Stimulated activated naive B cell treated with anti-CD40 and anti-IgM and Interleukin-4, amounts not matched to agents 10 μg/mL and 1 μg/mL and 100 μg/mL, for 72 hours (primary cell): ENCODE measurements around the gene NDUFAF2.
"Not testable (repeated sequence)": the region's sequence is repeated elsewhere in the genome, so short reads cannot be mapped to it uniquely, and the experiment has no call there.

ENCODE experiments used
- ATAC-seq, 2 donors: fragments of 150-1000 bp; cut with Tn5 transposase; replicated peaks; 2 replicates each; pipeline ENCODE4 v1.10.0; 2021; ENCODE audit warnings: moderate library complexity in 1 of 2
- DNase-seq: peaks from one replicate; pipeline ENCODE4 v3.0.0; 2021
- H3K27ac Mint-ChIP-seq: one replicate; pipeline ENCODE4 v1.8.0; 2022; ENCODE audit warnings: mild to moderate bottlenecking, mixed read lengths
- H3K27me3 Mint-ChIP-seq, 2 donors: one replicate each; pipeline ENCODE4 v1.8.0; 2022; ENCODE audit warnings: mixed read lengths in 2 of 2
- H3K36me3 Mint-ChIP-seq, 2 donors: one replicate each; pipeline ENCODE4 v1.8.0; 2022; ENCODE audit warnings: mixed read lengths in 2 of 2, mild to moderate bottlenecking in 1 of 2
- H3K4me1 Mint-ChIP-seq, 2 donors: one replicate each; pipeline ENCODE4 v1.8.0; 2022; ENCODE audit warnings: mixed read lengths in 2 of 2, mild to moderate bottlenecking in 1 of 2
- H3K4me3 Mint-ChIP-seq, 2 donors: one replicate each; pipeline ENCODE4 v1.8.0; 2022; ENCODE audit warnings: mild to moderate bottlenecking in 2 of 2, mixed read lengths in 2 of 2, moderate library complexity in 1 of 2
- H3K9me3 Mint-ChIP-seq, 2 donors: one replicate each; pipeline ENCODE4 v1.8.0; 2022; ENCODE audit warnings: mixed read lengths in 2 of 2, mild to moderate bottlenecking in 1 of 2

NDUFAF2 gene

DNA sequence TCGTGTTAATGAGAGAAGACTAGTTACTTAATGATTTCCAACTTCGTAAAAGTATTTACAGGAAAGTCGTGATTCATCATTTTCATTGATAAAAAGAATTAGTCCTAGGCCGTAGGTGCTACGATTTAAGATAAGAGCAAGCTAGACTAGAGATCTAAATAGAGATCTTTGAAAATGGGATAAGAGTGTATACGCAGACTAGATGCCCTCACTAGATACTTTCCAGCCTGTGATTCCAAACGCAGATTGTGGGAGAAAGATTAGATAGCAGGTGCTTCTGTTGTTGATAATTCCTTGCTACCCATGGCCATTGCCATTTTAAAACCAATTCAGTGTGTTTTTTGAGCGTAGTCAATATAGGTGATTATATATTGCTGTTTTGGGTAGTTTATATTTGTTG lies 223.9 kb downstream of the NDUFAF2 start:
- Mint-ChIP-seq H3K4me1 (peaks cover 5 to 9% of the 10 kb centered on the region in 2 donors), H3K4me3 (no peak overlapping the region), H3K9me3 (no peaks in the 10 kb centered on the region), H3K36me3 (no peaks in the 10 kb centered on the region), H3K27ac (no peak overlapping the region), H3K27me3 (no peaks in the 10 kb centered on the region)
- DNase-seq (no peak), ATAC-seq (no peak)

DNA sequence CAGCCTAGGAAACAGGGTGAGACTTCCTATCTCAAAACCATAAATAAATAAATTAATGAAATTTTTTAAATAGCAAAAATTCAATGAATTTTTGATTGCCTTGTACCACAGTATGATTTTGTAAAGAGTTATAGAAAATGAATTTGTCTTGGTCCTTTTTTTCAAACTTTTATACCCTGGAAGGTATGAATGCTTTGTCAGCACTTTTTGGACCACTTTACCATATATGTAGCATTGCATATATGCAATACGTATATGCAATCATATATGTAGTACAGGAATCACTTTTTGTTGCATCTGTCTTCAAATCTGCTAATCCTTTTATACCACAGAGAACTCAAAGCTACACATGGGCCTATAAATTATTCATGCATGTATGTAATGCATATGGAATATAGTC lies 226.5 kb downstream of the NDUFAF2 start:
- DNase-seq = no peak
- no peak overlapping the region for H3K4me3 Mint-ChIP-seq
- H3K36me3 Mint-ChIP-seq = no peaks in the 10 kb centered on the region
- no peaks in the 10 kb centered on the region for H3K9me3 Mint-ChIP-seq
- H3K27ac Mint-ChIP-seq = no peak overlapping the region
- peaks cover 2 to 5% of the 10 kb centered on the region in 2 donors for H3K4me1 Mint-ChIP-seq
- no peaks in the 10 kb centered on the region for H3K27me3 Mint-ChIP-seq
- ATAC-seq = no peak

DNA sequence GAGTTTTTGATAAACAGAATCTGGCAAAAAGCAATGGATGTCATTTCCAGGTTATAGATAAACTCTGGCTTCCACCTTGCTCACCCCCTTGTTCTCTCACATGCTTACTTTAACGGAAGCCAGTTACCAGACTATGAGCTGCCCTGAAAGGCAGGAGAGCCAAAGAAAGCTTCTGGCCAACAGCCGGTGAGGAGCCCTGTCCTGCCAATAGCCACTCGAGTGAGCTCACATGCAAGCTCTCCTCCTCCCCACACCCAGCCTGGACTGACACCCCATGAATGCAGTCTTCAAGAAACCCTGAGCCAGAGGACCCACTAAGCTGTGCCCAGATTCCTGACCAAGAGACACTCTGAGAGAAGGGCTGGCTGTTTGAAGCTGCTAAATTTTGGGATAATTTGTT lies 231.6 kb downstream of the NDUFAF2 start:
- no peaks in the 10 kb centered on the region for H3K36me3 Mint-ChIP-seq
- DNase-seq (no peak), ATAC-seq (no peak)
- no peak overlapping the region for H3K27ac Mint-ChIP-seq
- H3K27me3 Mint-ChIP-seq = no peaks in the 10 kb centered on the region
- no peak overlapping the region for H3K4me3 Mint-ChIP-seq
- H3K9me3 Mint-ChIP-seq = peaks cover 0 to 3% of the 10 kb centered on the region in 2 donors
- H3K4me1 Mint-ChIP-seq = peaks cover 14 to 30% of the 10 kb centered on the region in 2 donors

GRCh38 chr5:61177070-61177469 lies 232.1 kb downstream of the NDUFAF2 start:
- Mint-ChIP-seq H3K9me3 (peaks cover 0 to 3% of the 10 kb centered on the region in 2 donors), H3K27me3 (no peaks in the 10 kb centered on the region), H3K4me1 (peaks cover 14 to 31% of the 10 kb centered on the region in 2 donors), H3K36me3 (no peaks in the 10 kb centered on the region), H3K4me3 (no peak overlapping the region), H3K27ac (no peak overlapping the region)
- ATAC-seq (peak in 1 of 2 donors; percentile 14), DNase-seq (no peak)

- H3K9me3 Mint-ChIP-seq = peaks cover 0 to 3% of the 10 kb centered on the region in 2 donors
- H3K4me1 Mint-ChIP-seq = peaks cover 14 to 34% of the 10 kb centered on the region in 2 donors
- no peaks in the 10 kb centered on the region for H3K36me3 Mint-ChIP-seq
These were observed 232.7 kb downstream of the NDUFAF2 start for GRCh38 chr5:61177716-61178115.

GRCh38 chr5:61178702-61179101 lies 233.7 kb downstream of the NDUFAF2 start:
- no peak for DNase-seq
- Mint-ChIP-seq H3K36me3 (no peaks in the 10 kb centered on the region), H3K9me3 (peaks cover 0 to 3% of the 10 kb centered on the region in 2 donors), H3K27me3 (no peaks in the 10 kb centered on the region), H3K4me3 (no peak overlapping the region), H3K4me1 (peaks cover 14 to 36% of the 10 kb centered on the region in 2 donors), H3K27ac (no peak overlapping the region)
- ATAC-seq = no peak

More at GRCh38 chr5:61177716-61178115, 232.7 kb downstream of the NDUFAF2 start:
- DNase-seq (no peak), ATAC-seq (peak; percentile 81 to 93)
- no peaks in the 10 kb centered on the region for H3K27me3 Mint-ChIP-seq
- H3K4me3 Mint-ChIP-seq = no peak overlapping the region
- peak overlapping the region; percentile 60 for H3K27ac Mint-ChIP-seq

GRCh38 chr5:61180886-61181285 lies 235.9 kb downstream of the NDUFAF2 start:
- H3K4me3 Mint-ChIP-seq = peak overlapping the region in 1 of 2 donors; percentile 35
- peaks cover 0 to 3% of the 10 kb centered on the region in 2 donors for H3K9me3 Mint-ChIP-seq
- H3K27me3 Mint-ChIP-seq = no peaks in the 10 kb centered on the region
- no peak for DNase-seq
- H3K27ac Mint-ChIP-seq = no peak overlapping the region
- H3K36me3 Mint-ChIP-seq = no peaks in the 10 kb centered on the region
- ATAC-seq = no peak
- H3K4me1 Mint-ChIP-seq = peaks cover 14 to 36% of the 10 kb centered on the region in 2 donors

- Mint-ChIP-seq H3K9me3 (peaks cover 9 to 11% of the 10 kb centered on the region in 2 donors), H3K36me3 (peaks cover 4 to 8% of the 10 kb centered on the region in 2 donors), H3K4me3 (no peak overlapping the region), H3K4me1 (peaks cover 18 to 42% of the 10 kb centered on the region in 2 donors), H3K27me3 (peaks cover 0 to 4% of the 10 kb centered on the region in 2 donors), H3K27ac (no peak overlapping the region)
- no peak for DNase-seq
- no peak for ATAC-seq
These were observed 237.4 kb downstream of the NDUFAF2 start for GRCh38 chr5:61182449-61182848.

- no peak for DNase-seq
- ATAC-seq = no peak
- Mint-ChIP-seq H3K4me1 (peaks cover 9 to 32% of the 10 kb centered on the region in 2 donors), H3K36me3 (peaks cover 4 to 8% of the 10 kb centered on the region in 2 donors), H3K27ac (no peak overlapping the region), H3K4me3 (no peak overlapping the region), H3K9me3 (peaks cover 9 to 14% of the 10 kb centered on the region in 2 donors), H3K27me3 (peaks cover 0 to 4% of the 10 kb centered on the region in 2 donors)
These were observed 238.5 kb downstream of the NDUFAF2 start for GRCh38 chr5:61183538-61183937.

DNA sequence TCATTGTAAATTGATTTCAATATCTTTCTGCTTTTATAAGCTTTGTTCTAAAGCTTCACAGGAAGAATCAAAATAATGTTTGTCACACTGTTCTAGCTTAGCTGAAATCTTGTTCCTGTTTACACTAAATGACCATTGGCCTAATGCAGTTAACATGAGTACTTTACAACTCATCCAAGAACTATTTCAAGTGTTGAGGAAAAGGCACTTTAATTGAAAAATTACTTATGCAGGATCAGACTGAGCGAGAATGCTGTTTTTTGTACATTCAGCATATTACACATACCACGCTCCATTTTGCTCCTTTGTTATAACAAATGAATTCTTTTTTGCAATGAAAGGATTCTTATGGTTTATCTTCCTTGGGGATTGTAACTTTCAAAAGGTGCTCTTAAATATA lies 239.7 kb downstream of the NDUFAF2 start:
- Mint-ChIP-seq H3K36me3 (peaks cover 4 to 8% of the 10 kb centered on the region in 2 donors), H3K4me3 (no peak overlapping the region), H3K27ac (no peak overlapping the region), H3K4me1 (peaks cover 9 to 29% of the 10 kb centered on the region in 2 donors), H3K27me3 (peaks cover 0 to 4% of the 10 kb centered on the region in 2 donors), H3K9me3 (peaks cover 9 to 14% of the 10 kb centered on the region in 2 donors)
- ATAC-seq (no peak), DNase-seq (no peak)

DNA sequence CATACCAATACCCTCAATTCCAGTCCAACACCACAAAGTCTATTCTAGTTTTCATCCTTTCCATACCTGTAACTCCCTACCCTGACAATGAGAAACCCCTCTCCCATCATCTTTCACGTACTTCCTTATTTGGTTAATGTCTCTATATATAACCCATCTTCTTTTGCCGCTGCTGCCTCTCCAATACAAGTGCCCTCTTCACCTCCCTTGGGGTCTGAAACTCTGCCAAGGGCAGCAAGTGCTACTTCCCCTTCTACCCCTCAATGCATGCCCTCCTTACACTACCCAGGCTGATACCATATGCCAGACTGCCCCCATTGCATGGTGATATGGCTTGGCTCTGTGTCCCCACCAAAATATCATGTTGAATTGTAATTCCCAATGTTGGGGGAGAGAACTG lies 241.6 kb downstream of the NDUFAF2 start:
- peaks cover 0 to 4% of the 10 kb centered on the region in 2 donors for H3K27me3 Mint-ChIP-seq
- H3K4me1 Mint-ChIP-seq = peaks cover 9 to 18% of the 10 kb centered on the region in 2 donors
- DNase-seq (no peak), ATAC-seq (peak; percentile 42 to 44)
- no peak overlapping the region for H3K27ac Mint-ChIP-seq
- H3K4me3 Mint-ChIP-seq = no peak overlapping the region
- peaks cover 4 to 8% of the 10 kb centered on the region in 2 donors for H3K36me3 Mint-ChIP-seq
- H3K9me3 Mint-ChIP-seq = peaks cover 12 to 15% of the 10 kb centered on the region in 2 donors

- DNase-seq, H3K36me3 Mint-ChIP-seq, H3K27me3 Mint-ChIP-seq, H3K27ac Mint-ChIP-seq, H3K4me3 Mint-ChIP-seq, ATAC-seq: not testable (repeated sequence)
- H3K4me1 Mint-ChIP-seq = peaks cover 9 to 18% of the 10 kb centered on the region in 2 donors
- peaks cover 18 to 20% of the 10 kb centered on the region in 2 donors for H3K9me3 Mint-ChIP-seq
These were observed 242.3 kb downstream of the NDUFAF2 start for GRCh38 chr5:61187352-61187751.

GRCh38 chr5:61187826-61188225 lies 242.8 kb downstream of the NDUFAF2 start:
- not testable (repeated sequence) for ATAC-seq, H3K36me3 Mint-ChIP-seq, H3K27me3 Mint-ChIP-seq, DNase-seq, H3K27ac Mint-ChIP-seq, H3K4me3 Mint-ChIP-seq
- Mint-ChIP-seq H3K9me3 (peaks cover 18 to 20% of the 10 kb centered on the region in 2 donors), H3K4me1 (peaks cover 9 to 14% of the 10 kb centered on the region in 2 donors)

GRCh38 chr5:61198606-61199005 lies 253.6 kb downstream of the NDUFAF2 start:
- peaks cover 12 to 15% of the 10 kb centered on the region in 2 donors for H3K9me3 Mint-ChIP-seq
- no peak for DNase-seq
- H3K27ac Mint-ChIP-seq = no peak overlapping the region
- H3K27me3 Mint-ChIP-seq = peaks cover 26 to 31% of the 10 kb centered on the region in 2 donors
- ATAC-seq = no peak
- peaks cover 0 to 3% of the 10 kb centered on the region in 2 donors for H3K4me1 Mint-ChIP-seq
- no peak overlapping the region for H3K4me3 Mint-ChIP-seq
- peaks cover 7 to 10% of the 10 kb centered on the region in 2 donors for H3K36me3 Mint-ChIP-seq

- ATAC-seq (peak in 1 of 2 donors; percentile 78), DNase-seq (peak; percentile 11)
- peaks cover 25 to 34% of the 10 kb centered on the region in 2 donors for H3K27me3 Mint-ChIP-seq
- peaks cover 0 to 3% of the 10 kb centered on the region in 2 donors for H3K4me1 Mint-ChIP-seq
- H3K9me3 Mint-ChIP-seq = peaks cover 17 to 18% of the 10 kb centered on the region in 2 donors
- peaks cover 9 to 17% of the 10 kb centered on the region in 2 donors for H3K36me3 Mint-ChIP-seq
- no peak overlapping the region for H3K27ac Mint-ChIP-seq
- H3K4me3 Mint-ChIP-seq = no peak overlapping the region
These were observed 255.7 kb downstream of the NDUFAF2 start for GRCh38 chr5:61200582-61201155.
